Hepatocyte (in vitro differentiated cells): Measurements from ENCODE around the gene NOTCH1. TPM values are rescaled to one million over a fixed set of nuclear protein-coding genes. Genes with fewer than 3 reads are reported as not detected.

Source experiments
- DNase-seq: peaks from one replicate; pipeline ENCODE4 v3.0.0-alpha.2; 2016; ENCODE audit warnings: low spot score
- H2AFZ ChIP-seq: fragments of 200-600 bp; sonication (generic); 2 replicates; pipeline ENCODE4 v1.6.0; 2016; ENCODE audit warnings: antibody characterized with exemption, mild to moderate bottlenecking
- H3K27ac ChIP-seq: fragments of 200-600 bp; sonication (generic); 2 replicates; pipeline ENCODE4 v1.5.1; 2016; ENCODE audit warnings: mild to moderate bottlenecking
- H3K27me3 ChIP-seq: fragments of 200-600 bp; sonication (generic); 2 replicates; pipeline ENCODE4 v1.6.1; 2016
- H3K36me3 ChIP-seq: fragments of 200-600 bp; sonication (generic); replicated peaks from 2 replicates; pipeline ENCODE4 v1.5.1; 2016; ENCODE audit warnings: low read depth; ENCODE audit not compliant: insufficient read depth
- H3K4me1 ChIP-seq: fragments of 200-600 bp; sonication (generic); 2 replicates; pipeline ENCODE4 v1.5.1; 2016; ENCODE audit warnings: mild to moderate bottlenecking, moderate library complexity; ENCODE audit not compliant: insufficient read depth
- H3K4me2 ChIP-seq: fragments of 200-600 bp; sonication (generic); 2 replicates; pipeline ENCODE4 v1.6.0; 2016
- H3K4me3 ChIP-seq: fragments of 200-600 bp; sonication (generic); 2 replicates; pipeline ENCODE4 v1.5.1; 2016; ENCODE audit warnings: mild to moderate bottlenecking
- H3K79me2 ChIP-seq: fragments of 200-600 bp; sonication (generic); 2 replicates; pipeline ENCODE4 v1.6.0; 2017; ENCODE audit warnings: mild to moderate bottlenecking
- H3K9me2 ChIP-seq: fragments of 200-600 bp; sonication (generic); replicated peaks from 2 replicates; pipeline ENCODE4 v1.6.0; 2017; ENCODE audit warnings: mild to moderate bottlenecking; ENCODE audit not compliant: insufficient read depth
- H3K9me3 ChIP-seq: fragments of 200-600 bp; sonication (generic); 2 replicates; pipeline ENCODE4 v1.5.1; 2016; ENCODE audit warnings: low read depth, mild to moderate bottlenecking
- H4K20me1 ChIP-seq: fragments of 200-600 bp; sonication (generic); 2 replicates; pipeline ENCODE4 v1.6.0; 2016; ENCODE audit warnings: mild to moderate bottlenecking; ENCODE audit not compliant: insufficient read depth, poor library complexity, severe bottlenecking
- EZH2 ChIP-seq: fragments of 200-600 bp; sonication (generic); IDR thresholded peaks from 2 replicates; pipeline ENCODE4 v1.6.1; 2016; ENCODE audit warnings: antibody characterized with exemption, mild to moderate bottlenecking, borderline replicate concordance
- EZH2phosphoT487 ChIP-seq: fragments of 200-600 bp; sonication (generic); IDR thresholded peaks from one replicate; pipeline ENCODE4 v1.6.1; 2018; ENCODE audit warnings: antibody characterized with exemption, mild to moderate bottlenecking, low read depth, moderate library complexity; ENCODE audit not compliant: unreplicated experiment, severe bottlenecking
- WGBS: methylation state at CpG from one replicate; pipeline ENCODE4 v1.1.6; 2016; ENCODE audit warnings: low lambda C conversion rate; ENCODE audit errors: missing lambda C conversion rate; 5-methylcytosine and 5-hydroxymethylcytosine counted together
- polyA plus RNA-seq: library from polyadenylated mRNA; unstranded; fragments of >200 nt; fragmentation: Nextera tagmentation; extraction: Ambion mirVana; gene quantifications from 2 replicates; pipeline ENCODE4 v1.2.1, GENCODE V29; 2016
- total RNA-seq: library from RNA; depleted of rRNA; stranded (reverse); fragments of >200 nt; gene quantifications from 2 replicates; pipeline ENCODE4 v1.2.3, GENCODE V29; 2014
- TF ChIP-seq, protein P1 (sequence below): fragments of 200-600 bp; sonication (generic); IDR thresholded peaks from 2 replicates; pipeline ENCODE4 v1.5.1; 2016; ENCODE audit warnings: antibody characterized with exemption, mild to moderate bottlenecking; ENCODE audit not compliant: poor library complexity

Gene NOTCH1
- total and polyA plus RNA-seq, 2 experiments from 2014 or later: 5.3 to 6.5 TPM

DNA sequence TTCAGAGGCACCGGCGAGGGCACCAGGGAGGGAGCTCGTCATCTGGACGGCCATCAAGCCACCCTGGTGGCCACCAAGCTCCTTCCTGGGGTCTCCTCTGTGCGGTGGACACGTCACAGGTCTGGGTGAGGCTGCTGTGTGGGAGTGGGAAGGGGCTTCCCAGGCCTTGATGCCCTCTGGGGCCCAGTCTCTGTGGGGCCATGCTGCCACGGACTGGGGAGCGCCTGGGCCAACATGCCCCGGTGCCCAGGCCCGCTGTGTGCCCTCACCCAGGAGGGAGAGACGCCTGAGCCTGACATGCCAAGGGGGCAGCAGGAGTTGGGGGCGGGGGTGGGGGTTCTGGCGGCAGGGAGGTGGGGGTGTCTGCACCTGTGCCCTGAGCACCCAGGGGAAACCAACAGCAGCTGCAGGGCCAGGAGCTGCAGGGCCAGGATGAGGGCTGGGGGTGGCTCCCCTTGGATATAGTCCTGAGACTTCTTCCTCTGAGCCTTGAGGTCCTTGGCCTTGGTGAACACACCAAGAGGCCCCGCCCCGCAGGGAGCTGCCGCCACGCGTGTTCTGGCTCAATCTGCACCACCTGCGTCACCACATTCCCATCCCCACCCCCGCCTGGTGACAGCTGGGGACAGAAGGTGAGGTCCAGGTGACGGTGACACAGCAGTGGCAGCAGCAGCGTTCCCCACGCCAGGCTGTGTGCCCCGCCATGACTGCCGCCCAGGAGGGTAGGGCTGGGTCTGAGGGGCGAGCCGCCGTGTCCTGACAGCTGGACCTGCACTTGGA is 47.7 kb downstream of the NOTCH1 start:
- no peak for TF ChIP-seq EZH2

DNA sequence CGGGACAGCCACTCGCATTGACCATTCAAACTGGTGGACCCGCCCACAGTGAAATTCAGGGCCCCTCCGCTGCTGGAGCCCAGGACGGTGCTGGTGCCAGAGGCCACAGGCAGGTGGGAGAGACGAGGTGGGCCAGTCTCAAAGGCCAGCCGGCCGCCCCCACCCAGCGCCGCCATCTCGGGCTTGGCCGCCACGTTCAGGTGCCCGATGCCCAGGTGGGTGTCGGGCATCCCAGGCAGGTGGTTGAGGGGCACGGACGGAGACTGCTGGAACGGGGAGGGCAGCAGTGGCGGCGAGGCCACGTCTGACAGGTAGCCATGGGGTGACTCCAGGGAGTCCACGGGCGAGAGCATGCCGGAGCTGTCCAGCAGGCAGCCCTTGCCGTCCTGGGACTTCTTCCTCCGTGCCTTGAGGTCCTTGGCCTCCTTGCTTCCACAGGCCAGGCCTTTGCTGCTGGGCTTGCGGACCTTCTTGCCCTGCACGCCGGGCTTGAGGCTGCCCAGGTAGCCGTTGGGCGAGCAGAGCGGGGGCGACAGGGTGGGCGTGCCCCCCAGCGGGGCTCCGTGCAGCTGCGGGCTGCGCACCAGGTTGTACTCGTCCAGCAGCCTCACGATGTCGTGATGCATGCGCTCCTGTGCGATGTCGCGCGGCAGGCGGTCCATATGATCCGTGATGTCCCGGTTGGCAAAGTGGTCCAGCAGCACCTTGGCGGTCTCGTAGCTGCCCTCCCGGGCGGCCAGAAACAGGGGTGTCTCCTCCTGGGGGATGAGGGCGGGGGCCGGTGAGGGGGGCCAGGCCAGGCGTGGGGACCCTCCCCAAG is 48.8 kb downstream of the NOTCH1 start:
- no peak for DNase-seq
- 96% methylated on average over 54 of the region's 56 CpGs for WGBS
- no peaks in the 10 kb centered on the region for H3K36me3 ChIP-seq

More for the DNA sequence above, 47.7 kb downstream of the NOTCH1 start:
- Histone ChIP-seq H3K36me3 (no peaks in the 10 kb centered on the region), H3K9me2 (no peaks in the 10 kb centered on the region), H3K9me3 (no peaks in the 10 kb centered on the region), H3K4me3 (no peak overlapping the region), H3K79me2 (no peaks in the 10 kb centered on the region), H3K4me2 (no peak overlapping the region), H4K20me1 (no peaks in the 10 kb centered on the region), H3K27ac (no peak overlapping the region), H2AFZ (no peak overlapping the region), H3K27me3 (no peaks in the 10 kb centered on the region), H3K4me1 (no peaks in the 10 kb centered on the region)
- no peak for DNase-seq
- 93% methylated on average over 20 of the region's 28 CpGs for WGBS

DNA sequence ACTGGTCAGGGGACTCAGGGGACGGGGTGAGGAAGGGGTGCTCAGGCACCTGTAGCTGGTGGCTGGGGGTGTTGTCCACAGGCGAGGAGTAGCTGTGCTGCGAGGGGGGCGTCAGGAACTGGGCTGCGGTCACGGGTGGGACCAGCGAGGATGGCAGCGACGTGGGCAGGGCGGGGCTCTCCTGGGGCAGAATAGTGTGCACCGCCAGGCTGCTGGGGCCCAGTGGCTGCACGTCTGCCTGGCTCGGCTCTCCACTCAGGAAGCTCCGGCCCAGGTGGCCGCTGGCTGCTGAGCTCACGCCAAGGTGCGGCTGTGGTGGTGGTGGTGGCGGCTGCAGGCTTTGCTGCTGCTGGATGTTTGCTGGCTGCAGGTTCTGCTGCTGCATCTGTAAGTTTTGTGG is 49.7 kb downstream of the NOTCH1 start:
- DNase-seq: no peak
- Histone ChIP-seq H3K9me3 (no peaks in the 10 kb centered on the region), H3K79me2 (no peaks in the 10 kb centered on the region), H3K36me3 (no peaks in the 10 kb centered on the region), H3K4me2 (no peak overlapping the region), H3K4me1 (no peaks in the 10 kb centered on the region), H3K4me3 (no peak overlapping the region), H2AFZ (no peak overlapping the region), H4K20me1 (no peaks in the 10 kb centered on the region), H3K9me2 (no peaks in the 10 kb centered on the region), H3K27ac (no peak overlapping the region), H3K27me3 (no peaks in the 10 kb centered on the region)
- WGBS: 92% methylated on average over 15 of the region's 18 CpGs
- TF ChIP-seq EZH2 (no peak), EZH2phosphoT487 (no peak)
- TF ChIP-seq, protein P1, sequence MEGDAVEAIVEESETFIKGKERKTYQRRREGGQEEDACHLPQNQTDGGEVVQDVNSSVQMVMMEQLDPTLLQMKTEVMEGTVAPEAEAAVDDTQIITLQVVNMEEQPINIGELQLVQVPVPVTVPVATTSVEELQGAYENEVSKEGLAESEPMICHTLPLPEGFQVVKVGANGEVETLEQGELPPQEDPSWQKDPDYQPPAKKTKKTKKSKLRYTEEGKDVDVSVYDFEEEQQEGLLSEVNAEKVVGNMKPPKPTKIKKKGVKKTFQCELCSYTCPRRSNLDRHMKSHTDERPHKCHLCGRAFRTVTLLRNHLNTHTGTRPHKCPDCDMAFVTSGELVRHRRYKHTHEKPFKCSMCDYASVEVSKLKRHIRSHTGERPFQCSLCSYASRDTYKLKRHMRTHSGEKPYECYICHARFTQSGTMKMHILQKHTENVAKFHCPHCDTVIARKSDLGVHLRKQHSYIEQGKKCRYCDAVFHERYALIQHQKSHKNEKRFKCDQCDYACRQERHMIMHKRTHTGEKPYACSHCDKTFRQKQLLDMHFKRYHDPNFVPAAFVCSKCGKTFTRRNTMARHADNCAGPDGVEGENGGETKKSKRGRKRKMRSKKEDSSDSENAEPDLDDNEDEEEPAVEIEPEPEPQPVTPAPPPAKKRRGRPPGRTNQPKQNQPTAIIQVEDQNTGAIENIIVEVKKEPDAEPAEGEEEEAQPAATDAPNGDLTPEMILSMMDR: no peak

More for the DNA sequence above, 48.8 kb downstream of the NOTCH1 start:
- Histone ChIP-seq H3K27me3 (no peaks in the 10 kb centered on the region), H4K20me1 (no peaks in the 10 kb centered on the region), H3K9me3 (no peaks in the 10 kb centered on the region), H3K9me2 (no peaks in the 10 kb centered on the region), H3K4me1 (no peaks in the 10 kb centered on the region), H3K79me2 (no peaks in the 10 kb centered on the region), H2AFZ (no peak overlapping the region), H3K27ac (no peak overlapping the region), H3K4me3 (no peak overlapping the region), H3K4me2 (no peak overlapping the region)
- TF ChIP-seq, protein P1: no peak
- no peak for TF ChIP-seq EZH2
- TF ChIP-seq EZH2phosphoT487: no peak

DNA sequence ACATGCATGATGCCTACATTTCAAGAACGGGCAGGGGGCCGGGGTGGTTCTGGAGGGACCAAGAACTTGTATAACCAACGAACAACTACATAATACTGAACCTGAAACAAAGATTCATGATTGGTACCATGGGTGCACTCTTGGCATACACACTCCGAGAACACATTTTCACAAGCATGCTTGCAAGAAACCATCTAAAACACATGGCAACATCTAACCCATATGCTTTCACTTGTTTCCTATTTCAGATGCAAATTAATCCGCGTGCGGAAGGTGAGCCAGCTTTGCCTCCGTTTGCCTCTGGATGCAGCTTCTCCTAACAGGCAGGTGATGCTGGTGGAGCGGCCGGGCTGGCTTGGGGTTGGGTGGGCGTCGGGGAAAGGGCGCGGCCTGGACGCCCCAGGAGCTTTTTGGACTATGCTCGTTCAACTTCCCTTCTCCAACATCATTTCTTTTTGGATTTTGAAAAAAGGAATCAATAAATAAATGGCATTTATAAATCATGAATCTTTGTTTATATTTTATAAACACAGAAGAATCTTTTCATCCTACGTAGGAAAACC is 50.5 kb downstream of the NOTCH1 start:
- no peak for DNase-seq
- no peaks in the 10 kb centered on the region for H3K9me2 ChIP-seq
- WGBS: 88% methylated on average over 17 of the region's 17 CpGs
- no peaks in the 10 kb centered on the region for H3K4me1 ChIP-seq
- no peak overlapping the region for H3K27ac ChIP-seq
- H3K4me2 ChIP-seq: no peak overlapping the region
- H3K79me2 ChIP-seq: no peaks in the 10 kb centered on the region
- H4K20me1 ChIP-seq: no peaks in the 10 kb centered on the region
- H3K4me3 ChIP-seq: no peak overlapping the region
- H3K36me3 ChIP-seq: no peaks in the 10 kb centered on the region
- no peaks in the 10 kb centered on the region for H3K9me3 ChIP-seq
- no peaks in the 10 kb centered on the region for H3K27me3 ChIP-seq
- TF ChIP-seq, protein P1: no peak
- TF ChIP-seq EZH2 (no peak), EZH2phosphoT487 (no peak)
- no peak overlapping the region for H2AFZ ChIP-seq
